ENCODE data around the gene SMARCA2. TPM values are rescaled to one million over a fixed set of nuclear protein-coding genes. Genes with fewer than 3 reads are reported as not detected.

Gene SMARCA2
- total RNA-seq, 1 donor from 2014 or later = 92.2 TPM

DNA sequence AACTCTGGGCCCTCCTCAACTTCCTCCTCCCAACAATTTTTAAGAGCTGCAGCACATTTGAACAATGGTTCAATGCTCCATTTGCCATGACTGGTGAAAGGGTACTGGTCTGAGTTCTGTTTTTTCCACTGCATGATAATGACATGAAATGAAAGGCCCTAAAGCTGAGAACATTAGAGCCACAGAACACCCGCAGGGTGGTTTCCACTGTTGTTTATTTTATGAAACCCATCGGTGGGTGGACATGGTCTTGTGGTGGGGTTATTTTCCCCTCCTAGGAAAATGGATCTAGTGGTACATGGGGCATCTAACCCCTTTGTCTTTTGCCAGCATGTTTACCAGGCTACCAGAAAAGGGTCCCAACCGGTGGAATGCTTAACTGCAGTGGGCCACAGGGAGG is 71.8 kb downstream of the SMARCA2 start:
- DNase-seq (ENCODE audit: low read depth) = no peak

DNA sequence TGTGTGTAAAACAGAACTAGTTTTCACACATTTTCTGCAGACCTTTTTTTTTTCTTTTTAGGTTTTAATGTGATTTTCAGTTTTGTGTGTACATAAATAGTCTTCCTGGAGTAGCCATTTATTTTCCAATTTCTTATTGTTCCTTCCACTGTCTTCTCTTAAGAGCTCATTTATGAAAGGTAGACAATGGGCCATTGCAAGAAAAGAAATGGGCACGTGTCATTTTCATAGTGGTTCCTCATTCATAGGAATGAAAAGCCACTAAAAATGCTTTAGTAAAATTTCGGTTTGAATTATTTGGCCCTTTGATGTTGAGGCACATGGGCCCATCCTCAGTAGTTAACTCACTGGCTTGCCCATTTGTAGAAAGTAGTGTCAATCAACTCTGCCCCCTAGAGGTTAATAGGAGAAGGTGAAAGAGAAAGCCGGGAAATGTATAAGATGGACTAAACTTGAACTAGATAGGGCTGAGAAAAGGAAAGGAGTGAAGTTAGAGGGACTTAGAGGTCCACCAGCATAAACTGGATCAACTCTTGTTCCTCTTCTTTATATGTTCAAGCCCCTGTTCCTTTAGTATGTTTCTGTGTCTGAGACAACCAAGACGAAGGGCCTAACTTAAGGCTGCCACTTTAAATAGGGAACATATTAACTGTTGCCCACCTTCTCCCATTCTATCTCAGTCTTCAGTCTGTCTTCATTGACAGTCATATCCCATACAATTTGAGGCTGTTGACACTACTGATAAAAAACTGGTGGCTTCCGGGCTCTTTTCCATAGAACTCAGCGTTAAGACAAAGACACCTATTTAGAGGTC is 72.6 kb downstream of the SMARCA2 start:
- peak; percentile 37 for DNase-seq (ENCODE audit: low read depth)

DNA sequence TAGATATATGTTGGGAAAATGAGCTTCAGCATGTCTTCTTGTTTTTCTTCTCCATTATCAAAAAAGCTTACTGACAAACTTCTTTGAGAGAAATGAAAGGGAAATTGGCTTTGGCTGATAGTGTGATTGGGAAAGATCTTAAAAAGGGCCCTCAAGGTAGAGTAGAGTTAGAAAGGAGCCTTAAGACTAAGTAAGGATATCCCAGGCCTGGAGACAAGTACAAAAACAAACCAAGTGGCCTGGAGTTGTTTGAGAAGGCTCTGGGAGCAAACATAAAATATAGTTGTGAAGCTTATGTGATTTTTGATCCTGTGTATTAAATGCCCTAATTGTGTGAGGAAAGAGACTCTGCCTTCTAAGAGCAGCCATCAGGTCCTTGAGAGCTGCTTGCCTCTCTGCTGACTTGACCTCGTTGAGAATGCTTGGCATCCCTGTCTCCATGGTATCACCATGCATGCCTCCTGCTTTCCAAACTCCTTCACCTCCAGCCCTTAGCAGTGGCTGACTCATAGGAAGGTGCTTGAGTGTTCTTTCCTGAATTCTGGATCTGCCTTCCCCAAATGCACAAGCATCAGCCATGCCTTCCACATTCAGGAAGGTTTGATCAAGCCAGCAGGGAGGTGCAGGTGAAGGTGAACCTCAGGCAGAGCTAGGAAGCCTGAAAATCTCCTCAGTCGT is 78.9 kb downstream of the SMARCA2 start:
- DNase-seq (ENCODE audit: low read depth) = no peak

DNA sequence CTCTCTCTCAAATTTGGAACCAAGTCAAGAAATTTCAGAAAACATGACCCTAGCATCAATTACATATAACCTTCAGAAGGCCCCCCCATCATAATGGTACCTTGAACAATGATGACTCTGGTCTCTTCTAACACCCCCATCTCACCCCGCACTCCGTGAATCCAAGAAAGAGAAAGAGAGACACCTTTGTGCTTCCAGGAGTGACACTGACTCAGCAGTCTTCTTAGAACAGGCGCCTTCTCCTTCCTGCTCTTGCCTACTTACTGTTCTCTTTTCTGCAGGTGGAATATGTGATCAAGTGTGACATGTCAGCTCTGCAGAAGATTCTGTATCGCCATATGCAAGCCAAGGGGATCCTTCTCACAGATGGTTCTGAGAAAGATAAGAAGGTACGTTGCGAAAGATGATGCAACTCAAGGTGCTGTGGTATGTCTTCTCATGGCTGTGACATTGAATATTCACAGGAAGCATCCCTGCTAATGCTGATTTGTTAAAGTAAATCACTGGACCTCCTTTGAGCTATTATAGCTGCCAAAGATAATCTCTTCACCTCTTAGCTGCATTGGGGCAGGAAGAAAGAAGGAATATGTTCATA is 81.3 kb downstream of the SMARCA2 start:
- no peak for DNase-seq (ENCODE audit: low read depth)

DNA sequence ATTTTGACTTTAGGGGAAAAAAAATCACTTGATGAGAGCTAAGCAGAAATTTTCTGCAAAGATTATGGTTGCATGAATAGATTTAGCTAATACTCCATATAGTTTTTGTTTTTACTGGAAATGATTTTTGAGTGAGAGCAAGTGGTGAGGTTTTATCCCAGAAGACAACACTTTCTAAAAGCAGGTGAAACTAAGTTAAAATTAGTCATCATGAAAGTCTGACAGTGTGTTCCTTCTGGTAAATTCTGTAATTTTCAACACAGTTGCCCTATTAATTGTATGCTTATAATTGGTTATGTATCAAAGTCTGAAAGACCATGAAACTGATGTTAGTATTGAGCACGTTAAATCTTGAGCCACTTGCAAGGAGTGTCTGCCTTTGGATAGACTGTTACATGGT is 91.5 kb downstream of the SMARCA2 start:
- DNase-seq (ENCODE audit: low read depth) = no peak

DNA sequence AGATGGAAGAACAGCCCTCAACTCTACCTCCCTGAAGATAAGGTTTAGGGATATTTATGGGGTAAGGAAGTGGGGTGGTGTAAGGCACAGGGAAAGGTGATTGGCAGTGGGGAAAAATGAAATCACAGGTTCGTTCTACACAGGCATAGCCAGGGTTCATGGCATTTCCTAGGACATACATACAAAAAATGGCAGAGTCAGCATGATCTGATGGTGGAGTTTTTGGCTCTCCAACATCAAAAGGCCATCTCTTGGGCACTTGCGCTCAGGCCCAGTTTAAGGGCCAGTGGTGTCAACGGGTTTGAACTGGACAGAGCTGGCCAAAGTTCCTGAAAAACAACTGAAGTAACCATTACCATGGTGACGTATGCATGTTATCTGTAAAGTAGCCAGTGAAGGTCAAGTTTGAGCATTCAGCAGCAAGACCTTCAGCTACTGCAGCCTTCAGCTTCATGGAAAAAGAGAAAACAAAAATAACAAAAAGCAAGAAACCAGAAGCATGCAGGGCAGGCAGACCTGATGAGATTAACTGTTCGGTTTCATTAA is 92.8 kb downstream of the SMARCA2 start:
- DNase-seq (ENCODE audit: low read depth) = no peak

DNA sequence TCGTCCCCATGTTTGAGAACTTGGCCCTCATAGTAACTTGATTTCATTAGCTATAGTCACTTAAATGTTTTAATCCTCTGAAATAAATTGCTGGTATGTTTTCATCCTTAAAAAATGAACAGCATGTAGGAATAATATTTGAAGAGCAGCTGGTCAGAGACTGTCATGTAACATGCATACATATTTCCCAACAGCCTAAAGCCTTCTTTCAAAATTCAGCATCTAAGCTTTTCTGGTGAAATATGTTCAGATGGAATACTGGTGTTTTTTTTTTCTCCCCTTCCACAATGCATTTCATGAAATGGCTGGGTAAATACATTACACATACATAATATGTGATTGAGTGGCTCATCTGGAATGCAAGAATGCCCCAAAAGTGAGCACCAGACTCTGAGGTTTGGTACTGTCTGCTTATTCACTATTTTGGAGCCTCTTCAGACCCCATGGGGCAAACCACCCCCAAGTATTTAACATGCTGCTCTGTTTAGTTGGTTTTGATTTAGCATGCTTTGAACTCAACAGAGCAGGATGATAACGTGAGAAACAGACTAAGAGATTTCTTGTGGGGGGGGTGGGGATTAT is 94.0 kb downstream of the SMARCA2 start:
- DNase-seq (ENCODE audit: low read depth) = peak; percentile 35

DNA sequence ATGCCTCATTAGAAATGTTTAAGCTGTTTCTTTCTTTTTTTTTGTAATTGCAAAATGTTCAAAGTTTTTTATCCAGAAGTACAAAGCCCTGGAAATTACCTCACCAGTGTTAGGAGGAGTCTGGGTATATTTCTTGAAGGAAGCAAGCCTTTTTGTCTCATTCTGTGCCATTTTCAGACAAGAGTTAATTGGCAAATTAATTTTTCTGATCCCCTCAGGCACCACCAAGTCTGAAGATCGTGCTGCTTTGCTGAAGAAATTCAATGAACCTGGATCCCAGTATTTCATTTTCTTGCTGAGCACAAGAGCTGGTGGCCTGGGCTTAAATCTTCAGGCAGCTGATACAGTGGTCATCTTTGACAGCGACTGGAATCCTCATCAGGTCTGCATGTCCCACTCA is 94.9 kb downstream of the SMARCA2 start:
- no peak for DNase-seq (ENCODE audit: low read depth)

DNA sequence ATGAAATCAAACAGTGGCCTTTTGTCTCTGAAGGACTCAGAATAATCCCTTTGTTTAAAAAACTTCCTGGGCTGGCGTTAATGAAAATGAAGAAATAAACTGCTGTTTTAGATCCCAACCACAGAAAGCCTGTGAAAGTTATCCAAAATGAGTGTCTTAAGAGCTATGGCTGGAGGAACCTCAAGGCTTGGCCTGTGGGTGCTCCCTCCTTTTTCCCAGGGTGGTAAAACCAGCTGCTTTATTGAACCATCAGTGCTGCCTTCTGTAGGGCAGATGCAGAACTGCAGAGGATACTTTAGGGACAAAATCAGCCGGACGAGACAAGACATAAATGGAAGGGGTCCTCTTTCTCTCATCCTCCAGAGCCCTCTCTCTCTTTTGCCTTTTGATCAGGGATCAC is 100.9 kb downstream of the SMARCA2 start:
- peak; percentile 16 for DNase-seq (ENCODE audit: low read depth)

DNA sequence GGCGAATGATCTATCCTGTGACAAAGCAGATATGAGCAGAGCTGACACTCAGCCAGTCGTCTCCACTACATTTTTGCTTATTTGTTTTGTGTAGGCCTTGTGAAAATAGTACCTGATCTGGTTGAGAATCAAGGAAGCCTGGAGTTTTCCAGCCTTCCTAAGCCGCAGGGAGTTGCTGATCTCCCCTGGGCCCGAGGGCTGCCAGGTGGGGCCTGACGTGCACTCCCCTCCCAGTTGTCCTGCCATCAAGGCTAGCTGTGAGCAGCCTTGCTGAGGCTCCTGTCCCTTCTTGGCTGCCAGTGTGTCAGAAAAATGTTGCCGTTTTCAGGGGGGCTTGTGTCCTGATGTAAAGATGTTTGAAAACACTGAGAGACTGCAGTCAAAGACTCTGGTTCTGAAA is 102.4 kb downstream of the SMARCA2 start:
- DNase-seq (ENCODE audit: low read depth) = no peak

DNA sequence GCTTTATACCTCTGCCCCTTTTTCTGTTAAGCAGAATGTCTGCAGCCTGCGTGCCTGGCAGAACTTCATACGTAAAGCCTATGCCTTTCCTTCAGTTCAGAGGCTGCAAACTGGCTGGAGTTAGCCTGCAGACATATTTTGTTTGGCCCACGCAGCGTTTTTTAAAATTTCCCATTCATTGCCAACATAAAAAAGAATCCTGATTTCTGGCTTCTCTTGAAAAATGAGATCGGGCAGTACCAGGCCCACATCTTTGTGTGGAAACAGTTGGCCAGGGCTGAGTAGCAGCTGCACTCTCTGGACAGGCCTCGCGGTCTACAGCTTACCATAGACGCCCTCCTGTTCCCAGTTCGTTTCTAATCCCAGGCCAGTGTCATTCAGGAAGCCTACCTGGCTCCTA is 104.4 kb downstream of the SMARCA2 start:
- DNase-seq (ENCODE audit: low read depth) = peak; percentile 47

DNA sequence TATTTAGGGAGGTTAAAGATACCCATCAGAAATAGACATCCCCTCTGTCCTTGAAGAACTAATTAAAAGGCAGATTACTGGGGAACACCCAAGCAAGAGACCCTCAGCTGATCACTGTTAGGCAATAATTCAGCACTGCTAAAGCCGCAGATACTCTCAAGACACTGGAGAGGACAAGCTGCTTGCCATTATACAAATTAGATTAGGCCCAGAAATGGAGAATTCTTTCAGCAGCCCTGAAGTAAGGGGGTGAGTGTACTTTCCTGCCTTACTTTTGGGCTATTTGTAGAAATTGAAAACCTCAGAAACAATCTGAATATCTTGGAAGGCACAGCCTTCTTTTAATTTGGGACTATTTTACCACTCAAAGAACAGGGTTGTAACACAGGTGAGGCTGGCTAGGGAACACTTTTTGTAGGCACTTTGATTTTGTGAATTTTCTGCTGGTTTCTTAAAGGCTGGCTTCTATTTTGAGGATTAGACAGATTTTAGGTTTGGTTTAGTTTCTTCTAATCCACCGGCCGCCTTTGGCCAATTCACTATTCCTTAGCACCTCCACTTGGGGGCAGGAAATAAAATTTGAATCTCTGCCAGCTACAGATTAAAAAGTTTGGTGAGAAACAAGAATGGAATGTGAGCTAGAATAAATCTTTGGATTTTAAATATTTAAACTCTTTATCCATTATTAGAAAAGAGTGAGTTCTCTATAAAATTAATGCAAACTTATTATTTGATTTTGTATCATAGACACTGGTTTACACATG is 106.0 kb downstream of the SMARCA2 start:
- DNase-seq (ENCODE audit: low read depth) = peak; percentile 40

DNA sequence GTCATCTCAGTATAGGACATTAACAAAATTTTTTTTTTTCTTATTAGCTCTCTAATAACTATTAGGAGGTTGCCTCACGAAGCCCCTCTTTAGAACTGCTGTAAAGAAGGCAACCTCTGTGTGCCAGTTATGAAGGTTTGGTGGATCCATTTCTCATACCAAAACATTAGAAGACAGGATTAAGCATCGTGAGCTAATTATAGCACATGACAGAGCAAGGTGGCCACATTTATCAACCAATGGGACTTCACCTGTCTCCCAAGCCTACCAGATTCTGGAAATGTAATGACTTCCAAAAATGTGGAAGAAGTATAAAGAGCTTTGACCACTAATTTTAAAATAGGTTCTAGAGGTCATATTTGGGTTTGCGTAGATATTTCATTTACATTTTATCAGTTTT is 107.2 kb downstream of the SMARCA2 start:
- peak; percentile 24 for DNase-seq (ENCODE audit: low read depth)

DNA sequence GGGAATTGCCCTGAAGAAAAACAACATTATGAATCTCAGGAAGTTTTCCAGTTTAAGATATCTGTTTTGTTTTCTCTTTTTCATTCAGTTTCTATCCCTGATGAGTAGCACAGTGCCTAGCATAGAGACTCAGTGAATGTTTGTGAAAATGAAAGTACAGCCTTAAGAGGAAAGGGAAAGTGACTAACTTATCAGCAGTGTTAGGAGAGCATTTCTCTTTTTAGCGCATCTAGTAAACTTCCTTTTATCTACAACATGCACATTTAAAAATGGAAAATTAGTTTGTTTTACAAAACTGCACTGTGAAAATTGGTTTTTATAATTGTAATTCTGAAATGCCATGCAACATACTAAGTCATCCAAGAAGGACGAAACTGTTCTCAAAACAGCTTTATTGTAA is 110.8 kb downstream of the SMARCA2 start:
- no peak for DNase-seq (ENCODE audit: low read depth)

DNA sequence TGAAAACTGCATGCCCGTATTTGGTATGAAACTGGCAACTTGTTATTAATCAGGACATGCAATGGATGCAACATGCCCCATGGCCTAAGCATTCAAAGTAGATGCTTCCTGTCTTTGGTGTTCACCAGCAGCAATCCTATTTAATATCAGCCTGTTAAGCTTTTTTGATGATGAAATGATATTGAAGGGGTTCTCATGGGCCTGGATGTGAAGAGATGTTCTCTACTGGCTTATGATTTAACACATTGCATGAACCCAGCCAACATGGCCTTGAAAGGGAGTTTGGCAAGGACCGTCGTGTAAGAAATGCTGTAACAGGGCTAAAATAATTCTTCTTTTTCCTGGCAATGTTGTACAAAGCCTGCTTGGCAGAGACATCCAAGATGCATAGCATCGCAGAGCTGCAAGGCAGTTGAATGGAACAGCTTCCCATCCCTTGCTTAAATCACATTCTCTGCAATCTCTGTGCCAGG is 111.2 kb downstream of the SMARCA2 start:
- DNase-seq (ENCODE audit: low read depth) = peak; percentile 14

DNA sequence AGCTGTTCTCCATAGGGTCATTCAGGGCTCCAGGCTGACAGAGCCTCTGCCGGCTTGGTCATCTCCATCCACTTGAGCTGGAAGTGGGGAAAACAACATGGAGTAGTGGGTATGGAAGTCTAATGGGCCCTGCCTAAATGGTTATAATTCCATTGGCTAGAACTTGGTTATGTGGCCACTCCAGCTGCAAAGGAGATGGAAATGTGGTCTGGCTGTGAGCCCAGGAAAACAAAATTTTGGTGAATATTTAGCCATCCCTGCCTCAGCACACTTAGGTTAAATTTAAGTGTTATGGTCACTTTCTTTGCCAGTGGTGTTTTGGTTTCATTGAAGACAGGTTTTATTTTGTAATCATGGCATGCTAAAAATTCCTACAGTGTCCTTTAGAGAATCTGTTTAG is 112.3 kb downstream of the SMARCA2 start:
- peak; percentile 71 for DNase-seq (ENCODE audit: low read depth)

DNA sequence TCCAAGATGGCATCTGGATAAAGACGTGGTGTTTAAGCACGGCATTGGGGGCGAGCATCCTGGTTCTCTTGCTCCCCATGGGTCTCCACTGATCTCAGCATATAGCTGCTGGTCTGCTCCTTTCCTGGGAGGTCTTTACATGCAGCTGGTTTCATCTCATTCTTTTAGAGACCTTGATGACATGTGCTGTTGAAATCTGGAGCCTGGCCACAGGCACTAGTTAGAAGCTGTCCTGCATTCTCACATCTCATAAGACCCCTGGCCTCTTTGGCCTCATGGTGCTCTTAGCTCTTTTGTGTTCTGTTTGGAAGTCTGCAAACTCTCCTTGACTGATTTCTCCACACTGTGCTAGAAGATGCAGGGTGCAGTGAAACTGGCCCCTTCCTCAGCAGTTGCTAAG is 113.0 kb downstream of the SMARCA2 start:
- no peak for DNase-seq (ENCODE audit: low read depth)

DNA sequence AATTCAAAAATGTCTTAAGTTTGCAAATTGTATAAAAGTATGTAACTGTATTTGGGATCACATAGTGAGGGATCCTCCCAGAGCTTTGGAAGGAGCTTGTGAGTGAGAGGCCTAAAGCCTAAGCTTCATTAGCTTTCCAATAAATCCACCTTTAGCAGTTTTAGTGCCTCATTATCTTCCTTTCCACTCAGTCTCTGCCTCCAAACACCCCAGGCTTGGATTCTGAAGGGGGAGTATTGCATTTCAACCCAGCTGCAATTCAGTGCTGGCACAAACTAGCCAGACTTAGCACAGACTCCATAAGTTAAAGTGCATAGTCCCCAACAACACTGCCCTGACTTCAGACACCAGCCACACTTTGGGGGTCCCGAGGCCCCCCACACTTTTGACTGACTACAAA is 113.5 kb downstream of the SMARCA2 start:
- no peak for DNase-seq (ENCODE audit: low read depth)

DNA sequence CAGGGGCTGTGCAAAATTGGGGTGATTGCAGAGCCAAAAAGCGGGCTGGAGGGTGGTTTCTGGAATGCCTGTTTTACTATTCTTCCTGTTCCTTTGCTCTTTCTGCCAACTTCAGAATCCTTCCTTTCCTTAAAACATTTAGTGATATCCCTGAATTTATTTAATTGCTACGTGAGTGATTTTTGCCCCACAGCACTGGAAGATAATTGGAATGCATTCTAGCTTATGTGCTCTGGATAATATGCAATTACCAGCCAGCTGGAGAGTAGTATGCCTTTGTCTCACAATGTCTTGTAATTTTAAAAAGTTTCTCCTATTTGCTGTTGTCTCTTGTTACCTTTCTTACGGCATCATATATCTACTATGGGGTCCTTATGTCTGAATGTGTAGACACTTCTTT is 115.8 kb downstream of the SMARCA2 start:
- DNase-seq (ENCODE audit: low read depth) = no peak

DNA sequence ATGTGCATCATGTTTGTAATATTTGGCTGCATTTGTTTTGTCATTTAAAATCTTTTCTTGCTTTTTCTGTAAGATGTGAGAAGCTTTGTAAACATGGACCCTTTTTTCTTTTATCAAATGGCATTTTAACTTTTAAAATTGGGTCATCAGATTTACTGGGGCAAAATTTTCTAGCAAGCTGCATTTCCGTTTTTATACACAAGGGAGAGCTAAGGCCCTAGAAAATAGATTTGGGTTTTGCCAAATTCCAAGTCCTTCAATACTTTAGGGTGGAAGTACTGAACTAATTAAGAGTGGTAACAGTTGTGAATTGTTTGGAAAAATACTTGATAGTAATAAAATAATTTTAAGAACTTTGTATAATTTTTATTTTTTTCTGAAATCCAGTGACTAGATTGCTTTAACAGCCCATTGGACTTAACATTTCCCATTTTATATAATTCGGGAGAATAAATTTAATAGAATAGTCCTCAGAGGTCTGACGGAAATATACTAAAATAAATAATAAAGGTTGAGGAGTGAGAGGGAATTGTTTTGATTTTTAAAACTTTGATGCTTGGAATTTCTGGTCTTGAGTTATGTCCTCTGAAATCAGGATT is 117.4 kb downstream of the SMARCA2 start:
- DNase-seq (ENCODE audit: low read depth) = peak; percentile 48

DNA sequence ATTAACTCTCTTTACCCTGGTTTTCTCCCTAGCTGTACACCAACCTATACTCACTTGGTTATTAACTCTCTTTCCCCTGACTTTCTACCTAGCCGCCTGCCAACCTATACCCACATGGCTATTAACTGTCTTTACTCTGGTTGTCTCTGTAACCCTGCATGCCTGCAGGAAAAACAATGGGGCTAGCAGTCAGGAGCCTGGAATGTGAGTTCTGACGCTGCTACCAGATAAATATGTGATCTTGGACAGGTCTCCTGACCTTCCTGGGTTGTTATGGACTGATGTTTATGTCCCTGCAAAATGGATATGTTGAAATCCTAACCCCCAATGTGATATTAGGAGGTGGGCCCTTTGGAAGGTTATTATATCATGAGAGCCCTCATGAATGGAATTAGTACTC is 119.2 kb downstream of the SMARCA2 start:
- no peak for DNase-seq (ENCODE audit: low read depth)
